ENCODE data around the gene IKZF5.

- TF ChIP-seq CTCF (conservative IDR thresholded peaks at IDR 0.05), result no peak; the same call in 1 of the 2 replicates
- TF ChIP-seq ZFX (IDR thresholded peaks at IDR 0.05), result no peak
These were observed 839 bp downstream of the IKZF5 start for GRCh38 chr10:123007558-123008354.

Measured in C4-2B (cell line).